Measurements from ENCODE around the gene MARCHF9.

MARCHF9 gene

DNA sequence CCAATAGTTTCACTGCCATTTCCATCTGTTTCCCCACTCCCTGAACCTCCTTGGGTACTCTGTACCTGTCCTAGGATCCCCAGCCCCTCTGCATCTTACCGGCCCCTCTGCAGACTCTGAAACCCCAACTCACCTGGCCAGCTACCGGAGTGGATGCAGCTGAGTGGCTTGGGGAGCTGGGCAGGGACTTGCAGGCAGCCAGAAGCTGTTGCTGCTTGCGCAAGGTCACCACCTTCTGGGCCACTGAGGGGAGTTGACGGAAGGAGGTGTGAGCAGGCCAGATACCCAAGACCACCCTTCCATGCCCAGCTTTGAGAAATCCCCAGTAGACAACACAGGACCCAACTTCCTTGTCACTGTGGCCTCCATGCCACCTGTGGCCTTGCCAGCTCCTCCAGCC lies 22.6 kb upstream of the MARCHF9 start:
- intact Hi-C loops (cut with DNase I; ENCODE audit: low total_unique reads) = no loop called here
- Histone ChIP-seq H3K4me3 (no peak overlapping the region), H3K4me1 (peaks cover under 1 to 24% (median 16%) of the 10 kb centered on the region in 4 donors), H3K9me3 (no peaks in the 10 kb centered on the region), H3K27me3 (peaks cover 3 to 59% of the 10 kb centered on the region in 2 donors), H3K36me3 (no peaks in the 10 kb centered on the region), H3K27ac (no peak overlapping the region)
- DNase-seq = no peak
- TF ChIP-seq, protein P1, sequence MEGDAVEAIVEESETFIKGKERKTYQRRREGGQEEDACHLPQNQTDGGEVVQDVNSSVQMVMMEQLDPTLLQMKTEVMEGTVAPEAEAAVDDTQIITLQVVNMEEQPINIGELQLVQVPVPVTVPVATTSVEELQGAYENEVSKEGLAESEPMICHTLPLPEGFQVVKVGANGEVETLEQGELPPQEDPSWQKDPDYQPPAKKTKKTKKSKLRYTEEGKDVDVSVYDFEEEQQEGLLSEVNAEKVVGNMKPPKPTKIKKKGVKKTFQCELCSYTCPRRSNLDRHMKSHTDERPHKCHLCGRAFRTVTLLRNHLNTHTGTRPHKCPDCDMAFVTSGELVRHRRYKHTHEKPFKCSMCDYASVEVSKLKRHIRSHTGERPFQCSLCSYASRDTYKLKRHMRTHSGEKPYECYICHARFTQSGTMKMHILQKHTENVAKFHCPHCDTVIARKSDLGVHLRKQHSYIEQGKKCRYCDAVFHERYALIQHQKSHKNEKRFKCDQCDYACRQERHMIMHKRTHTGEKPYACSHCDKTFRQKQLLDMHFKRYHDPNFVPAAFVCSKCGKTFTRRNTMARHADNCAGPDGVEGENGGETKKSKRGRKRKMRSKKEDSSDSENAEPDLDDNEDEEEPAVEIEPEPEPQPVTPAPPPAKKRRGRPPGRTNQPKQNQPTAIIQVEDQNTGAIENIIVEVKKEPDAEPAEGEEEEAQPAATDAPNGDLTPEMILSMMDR (IDR thresholded peaks at IDR 0.05) = no peak

DNA sequence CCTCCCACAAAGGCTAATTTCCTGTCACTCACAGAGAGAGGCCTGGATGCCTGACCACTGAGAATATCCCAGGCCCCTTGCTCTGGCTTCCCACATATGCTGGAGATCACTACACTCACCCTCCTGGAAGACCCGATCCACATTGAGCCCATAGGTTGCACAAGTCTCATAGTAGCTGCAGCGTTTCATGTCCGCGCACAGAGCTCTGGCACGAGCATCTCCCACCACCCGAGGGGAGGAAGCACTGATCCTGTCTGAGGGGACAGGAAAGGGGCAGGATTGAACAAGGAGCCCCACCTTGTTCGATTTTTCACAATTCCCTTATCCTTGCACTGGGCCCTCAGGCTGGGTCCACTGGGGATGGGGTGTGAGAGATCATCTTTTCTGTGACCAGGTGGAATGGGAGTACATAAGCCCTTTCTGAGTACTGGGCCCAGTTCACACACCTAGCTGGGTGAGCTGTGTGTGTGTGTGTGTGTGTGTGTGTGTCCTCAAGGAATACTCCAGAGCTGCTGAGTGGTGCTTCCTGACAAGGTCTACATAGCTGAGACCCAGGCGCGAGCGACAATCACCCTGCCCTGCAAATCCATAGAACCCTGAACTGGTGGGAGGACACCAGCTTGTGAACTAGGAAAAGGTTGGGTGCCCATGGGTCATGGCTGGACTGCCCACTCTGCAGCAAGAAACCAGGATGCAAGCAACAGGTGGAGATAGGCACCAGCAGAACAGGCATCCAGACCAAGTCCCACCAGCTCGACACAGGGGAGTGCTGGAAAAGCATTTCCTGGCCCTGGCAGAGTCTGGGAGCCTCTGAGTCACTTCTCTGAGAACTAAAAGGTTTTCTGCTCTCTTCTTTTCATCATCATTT lies 21.9 kb upstream of the MARCHF9 start:
- H3K27me3 ChIP-seq = peaks cover 8 to 62% of the 10 kb centered on the region in 2 donors
- DNase-seq = no peak

DNA sequence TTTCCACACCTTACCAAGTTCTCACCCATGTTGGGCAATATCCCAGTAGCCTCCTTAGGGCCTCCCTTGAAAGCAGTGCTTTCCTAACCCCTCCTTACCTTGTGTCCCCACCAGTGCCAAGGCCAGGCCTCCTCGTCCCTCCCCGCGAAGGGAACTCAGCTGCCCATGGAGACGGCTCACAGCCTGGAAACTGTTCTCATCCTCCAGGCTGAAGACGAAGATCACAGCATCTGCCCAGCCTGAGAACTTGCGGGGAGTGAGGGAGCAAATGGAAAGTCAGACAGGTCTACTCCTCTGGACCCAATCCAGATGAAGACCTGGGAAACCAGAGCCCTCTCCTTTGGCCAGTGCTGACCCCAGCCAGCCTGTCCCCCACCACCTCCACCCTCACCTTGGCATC lies 21.0 kb upstream of the MARCHF9 start:
- intact Hi-C loops (cut with DNase I; ENCODE audit: low total_unique reads) = no loop called here
- no peak for DNase-seq
- no peak overlapping the region for H3K4me3 ChIP-seq
- TF ChIP-seq, protein P1 (IDR thresholded peaks at IDR 0.05) = no peak
- no peaks in the 10 kb centered on the region for H3K9me3 ChIP-seq
- H3K27me3 ChIP-seq = peaks cover 8 to 71% of the 10 kb centered on the region in 2 donors
- H3K4me1 ChIP-seq = peaks cover 15 to 38% (median 32%) of the 10 kb centered on the region in 4 donors
- no peaks in the 10 kb centered on the region for H3K36me3 ChIP-seq
- H3K27ac ChIP-seq = no peak overlapping the region

More for the DNA sequence above, 21.9 kb upstream of the MARCHF9 start:
- TF ChIP-seq, protein P1 (IDR thresholded peaks at IDR 0.05) = no peak
- Histone ChIP-seq H3K36me3 (no peaks in the 10 kb centered on the region), H3K27ac (no peak overlapping the region), H3K9me3 (no peaks in the 10 kb centered on the region), H3K4me1 (peaks cover 7 to 28% (median 22%) of the 10 kb centered on the region in 4 donors), H3K4me3 (no peak overlapping the region)
- intact Hi-C loops (cut with DNase I; ENCODE audit: low total_unique reads) = no loop called here

DNA sequence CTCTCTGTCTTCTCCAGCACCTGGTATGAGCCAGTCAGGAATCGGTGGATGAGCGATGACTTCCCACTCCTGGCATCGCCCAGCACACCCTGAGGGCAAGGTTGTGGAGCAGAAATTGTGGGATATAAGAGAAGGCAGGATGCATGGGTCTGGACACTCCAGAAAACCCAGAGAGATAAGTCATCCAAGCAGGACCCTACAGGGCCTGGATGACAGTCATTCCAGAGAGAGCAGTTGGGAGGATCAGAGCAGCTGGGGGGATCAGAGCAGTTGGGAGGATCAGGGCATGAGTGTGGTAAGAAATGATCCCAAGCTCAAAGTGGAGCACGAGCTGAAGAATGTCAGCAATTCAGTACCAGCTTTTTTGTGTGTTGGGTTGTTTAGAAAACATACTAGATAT lies 20.3 kb upstream of the MARCHF9 start:
- Histone ChIP-seq H3K27me3 (peaks cover 8 to 78% of the 10 kb centered on the region in 2 donors), H3K36me3 (no peaks in the 10 kb centered on the region), H3K4me3 (no peak overlapping the region), H3K4me1 (peaks cover 15 to 41% (median 35%) of the 10 kb centered on the region in 4 donors), H3K27ac (no peak overlapping the region), H3K9me3 (no peaks in the 10 kb centered on the region)
- DNase-seq = no peak
- TF ChIP-seq, protein P1 (IDR thresholded peaks at IDR 0.05) = no peak
- intact Hi-C loops (cut with DNase I; ENCODE audit: low total_unique reads) = no loop called here

DNA sequence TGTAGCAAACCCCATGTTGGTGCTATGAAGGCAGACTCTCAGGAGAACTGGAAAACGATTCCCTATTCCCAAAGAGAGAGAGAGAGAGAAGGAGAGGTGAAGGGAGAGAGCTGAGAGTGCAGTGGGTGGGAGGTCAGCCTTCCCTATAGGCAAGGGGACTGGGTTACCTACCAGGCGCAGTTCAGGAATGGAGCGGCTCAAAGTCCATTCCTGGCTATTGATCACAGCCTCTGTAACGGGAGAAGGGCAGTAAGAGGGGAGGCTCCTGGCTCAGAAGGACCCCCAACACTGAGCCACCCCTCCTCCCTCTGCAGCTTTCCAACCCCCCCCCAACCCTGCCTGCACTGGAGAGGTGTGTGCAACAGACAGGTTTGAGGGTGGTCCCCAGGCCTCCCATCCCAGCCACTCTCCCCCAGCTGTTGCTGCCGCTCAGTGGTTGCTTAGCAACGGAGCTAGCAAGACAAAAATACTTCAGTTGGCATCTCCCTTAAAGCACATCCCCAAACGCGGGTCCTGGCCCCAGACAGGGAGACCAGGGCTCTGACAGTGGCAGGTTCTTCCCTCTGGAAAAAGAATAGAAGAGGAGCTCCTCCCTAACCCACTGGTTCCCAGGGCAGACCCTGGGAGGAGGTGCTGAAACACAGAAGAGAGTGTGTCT lies 19.6 kb upstream of the MARCHF9 start:
- Histone ChIP-seq H3K4me3 (no peak overlapping the region), H3K27me3 (peaks cover 8 to 85% of the 10 kb centered on the region in 2 donors), H3K4me1 (peaks cover 15 to 41% (median 35%) of the 10 kb centered on the region in 4 donors), H3K27ac (no peak overlapping the region), H3K9me3 (no peaks in the 10 kb centered on the region), H3K36me3 (no peaks in the 10 kb centered on the region)
- TF ChIP-seq, protein P1 (IDR thresholded peaks at IDR 0.05) = no peak
- DNase-seq = no peak
- intact Hi-C loops (cut with DNase I; ENCODE audit: low total_unique reads) = no loop called here
